ENCODE results near the gene CCNL1. TPM values are rescaled to one million over a fixed set of nuclear protein-coding genes. Genes with fewer than 3 reads are reported as not detected.

CCNL1 gene
- total and polyA plus RNA-seq, 2 of the 4 experiments (the other 2 are of a cell fraction), result 60.9 to 83.3 TPM

- H2BK20ac ChIP-seq (ENCODE audit: low read depth, low read length), result peak overlapping the region; percentile 62; the same call in 1 of the 2 replicates
- no peak overlapping the region for H2BK5ac ChIP-seq (ENCODE audit: low read depth, low read length, poor library complexity, severe bottlenecking)
- intact Hi-C loops (cut with micrococcal nuclease), result no loop called here
- no peak overlapping the region for H2AK5ac ChIP-seq (ENCODE audit: low read depth, low read length)
- H2AK9ac ChIP-seq (replicated peaks; ENCODE audit: low read depth, low read length, poor library complexity), result no peak overlapping the region
- no peak overlapping the region for H2BK15ac ChIP-seq (ENCODE audit: low read depth, low read length)
- no peaks in the 10 kb centered on the region for H4K20me1 ChIP-seq (ENCODE audit: insufficient read depth, low read length)
- H3K9me3 ChIP-seq (ENCODE audit: control insufficient read depth, insufficient read depth, low read length), result no peaks in the 10 kb centered on the region
- H4K91ac ChIP-seq (ENCODE audit: insufficient read depth, low read depth, low read length), result no peak overlapping the region
- H3K79me1 ChIP-seq (ENCODE audit: low read depth in 1 of 2, low read length in 2 of 2), result no peaks in the 10 kb centered on the region
- no peak overlapping the region for H3K56ac ChIP-seq (ENCODE audit: extremely low read depth, insufficient read depth, low read length)
- H3K18ac ChIP-seq (ENCODE audit: low read depth, low read length), result peak overlapping the region; percentile 8; the same call in 1 of the 2 replicates
- no peak overlapping the region for H3K23ac ChIP-seq (ENCODE audit: low read depth, low read length)
- no peak overlapping the region for H2BK120ac ChIP-seq (ENCODE audit: low read depth, low read length)
- H3K9me1 ChIP-seq (ENCODE audit: insufficient read depth, low read length), result peaks cover 3% of the 10 kb centered on the region; the same call in 1 of the 2 replicates
- TF ChIP-seq USF2 (IDR thresholded peaks at IDR 0.05; ENCODE audit: low read depth, low read length) (no peak), MXI1 (IDR thresholded peaks at IDR 0.05; ENCODE audit: borderline replicate concordance, low read depth, low read length) (no peak), MAFK (IDR thresholded peaks at IDR 0.05; ENCODE audit: low read depth, low read length) (no peak), RAD21 (IDR thresholded peaks at IDR 0.05; ENCODE audit: low read length) (no peak), RFX5 (IDR thresholded peaks at IDR 0.05; ENCODE audit: low read depth, low read length) (no peak), BHLHE40 (IDR thresholded peaks at IDR 0.05; ENCODE audit: low read depth, low read length) (no peak), CHD1 (IDR thresholded peaks at IDR 0.05; ENCODE audit: low read depth, low read length) (no peak), POLR2A (IDR thresholded peaks at IDR 0.05; ENCODE audit: low read depth, low read length) (no peak), FOS (IDR thresholded peaks at IDR 0.05; ENCODE audit: low read depth, low read length) (no peak), NFE2L2 (IDR thresholded peaks at IDR 0.05; ENCODE audit: low read depth, low read length) (no peak)
- no peak overlapping the region for H4K8ac ChIP-seq (ENCODE audit: low read depth in 2 of 2, low read length in 2 of 2)
- DNase-seq, result no peak
- dilution Hi-C loops (cut with HindIII; ENCODE audit: low sequenced_read_pairs, unreplicated experiment), result no loop called here
- no peak overlapping the region for H3K27ac ChIP-seq (ENCODE audit: insufficient read depth, low read length)
- ATAC-seq (ENCODE audit: low read depth), result no peak
- H3K4me1 ChIP-seq (ENCODE audit: control insufficient read depth, insufficient read depth, low read length), result peaks cover 14% of the 10 kb centered on the region
- peak overlapping the region; percentile 25 for H2AFZ ChIP-seq (replicated peaks; ENCODE audit: low read length, poor library complexity)
- no peaks in the 10 kb centered on the region for H3K36me3 ChIP-seq (ENCODE audit: control insufficient read depth, insufficient read depth, low read length)
- H3K9ac ChIP-seq (ENCODE audit: low read depth, low read length), result no peak overlapping the region
- in situ Hi-C loops (cut with MboI; ENCODE audit: low sequenced_read_pairs), result no loop called here
- POLR2A ChIA-PET (ENCODE audit: unreplicated experiment), result no interaction called here
- H4K5ac ChIP-seq (ENCODE audit: low read depth, low read length), result no peak overlapping the region
- no TSS peak for BruUV-seq (replicated peaks)
- CTCF ChIA-PET, result interaction anchor here (1.6 kb wide), 1 partner anchor 32 kb away, joined by 3 read pairs; no protein-coding TSS in a partner anchor
- 100% methylated on average over 1 of the region's 7 CpGs; no CpG with 5 or more reads in 1 of the 2 experiments for WGBS, 2 experiments (ENCODE audit: extremely low coverage in 2 of 2, insufficient read length in 1 of 2)
- H3K4me2 ChIP-seq (ENCODE audit: low read depth, low read length), result no peak overlapping the region
- H3K27me3 ChIP-seq (ENCODE audit: control insufficient read depth, insufficient read depth, low read length), result no peaks in the 10 kb centered on the region
- H3K4ac ChIP-seq (ENCODE audit: low read depth, low read length), result no peak overlapping the region; the same call in 1 of the 2 replicates
- H3K4me3 ChIP-seq (ENCODE audit: insufficient read depth, low read depth, low read length), result no peak overlapping the region
- no peak overlapping the region for H3K14ac ChIP-seq (replicated peaks; ENCODE audit: low read depth, low read length)
Measured at GRCh38 chr3:157104928-157105652, 54.9 kb downstream of the CCNL1 start.

All from IMR-90 (cell line).